H1 (cell line): ENCODE measurements around the gene EXOSC1. TPM values are rescaled to one million over a fixed set of nuclear protein-coding genes. Genes with fewer than 3 reads are reported as not detected.

ENCODE experiments used
- CTCF ChIA-PET: fragments of 300-600 bp; sonication (Branson Sonifier 250); formaldehyde crosslinking; loops from one replicate; lab custom pipeline; 2021; ENCODE audit not compliant: partially characterized antibody; lab: Charles Lee
- POLR2A ChIA-PET: fragments of 300-600 bp; sonication (Branson Sonifier 250); formaldehyde crosslinking; loops from one replicate; lab custom pipeline; 2021; ENCODE audit warnings: inconsistent platforms; ENCODE audit not compliant: partially characterized antibody; lab: Charles Lee
- DNase-seq, 2 experiments: peaks; one replicate each; pipeline versions ENCODE4 v3.0.0 to v3.0.0-alpha.2; 2010 to 2022; ENCODE audit warnings: low spot score in 2 of 2, low read depth in 1 of 2, mixed read lengths in 1 of 2
- FAIRE-seq: peaks from 2 replicates; lab custom pipeline; 2011; peaks lifted over from hg19 to GRCh38; lab: Jason Lieb, UNC
- H2AFZ ChIP-seq: 2 replicates; pipeline ENCODE4 v1.8.1; 2012; ENCODE audit warnings: low read length, inconsistent platforms
- H2AK5ac ChIP-seq: 2 replicates; pipeline ENCODE4 v1.6.1; 2013; ENCODE audit warnings: low read depth, low read length
- H2BK120ac ChIP-seq: replicated peaks from 2 replicates; pipeline ENCODE3; 2013; ENCODE audit warnings: low read depth, low read length, inconsistent platforms
- H2BK12ac ChIP-seq: 2 replicates; pipeline ENCODE4 v1.6.1; 2013; ENCODE audit warnings: low read depth, low read length
- H2BK15ac ChIP-seq: 2 replicates; pipeline ENCODE4 v1.6.1; 2013; ENCODE audit warnings: low read length
- H2BK20ac ChIP-seq: 2 replicates; pipeline ENCODE4 v1.6.1; 2013; ENCODE audit warnings: low read length
- H2BK5ac ChIP-seq: 2 replicates; pipeline ENCODE4 v1.6.1; 2013; ENCODE audit warnings: low read depth, low read length
- H3K14ac ChIP-seq: 2 replicates; pipeline ENCODE4 v1.6.1; 2013; ENCODE audit warnings: inconsistent platforms; ENCODE audit not compliant: insufficient read length
- H3K18ac ChIP-seq: 2 replicates; pipeline ENCODE4 v1.6.1; 2013; ENCODE audit warnings: low read length; ENCODE audit errors: extremely low read depth
- H3K23ac ChIP-seq: 2 replicates; pipeline ENCODE4 v1.6.1; 2013; ENCODE audit warnings: inconsistent platforms; ENCODE audit not compliant: insufficient read length
- H3K23me2 ChIP-seq: 2 replicates; pipeline ENCODE4 v1.6.1; 2013; ENCODE audit warnings: low read depth, low read length
- H3K27ac ChIP-seq: 2 replicates; pipeline ENCODE4 v1.6.1; 2011; ENCODE audit warnings: low read depth, low read length, inconsistent platforms
- H3K27me3 ChIP-seq, 4 experiments: replicated peaks in 1 of 4; 1 replicate in 1 of 4; 2 replicates in 3 of 4; pipeline versions ENCODE4 v1.6.1 to v1.8.1; 2011 to 2013; ENCODE audit warnings: low read length in 3 of 4, mild to moderate bottlenecking in 3 of 4, inconsistent platforms in 2 of 4, mixed read lengths in 2 of 4, moderate library complexity in 1 of 4; ENCODE audit not compliant: control insufficient read depth in 3 of 4, insufficient read depth in 3 of 4; ENCODE audit errors: extremely low read depth in 1 of 4
- H3K36me3 ChIP-seq, 4 experiments: 2 replicates each; pipeline versions ENCODE4 v1.6.1 to v1.8.1; 2011 to 2013; ENCODE audit warnings: mild to moderate bottlenecking in 4 of 4, low read length in 3 of 4, moderate library complexity in 2 of 4, control low read depth in 1 of 4, inconsistent platforms in 1 of 4; ENCODE audit not compliant: insufficient read depth in 4 of 4, control insufficient read depth in 2 of 4
- H3K4ac ChIP-seq: replicated peaks from 2 replicates; pipeline ENCODE3; 2013; ENCODE audit warnings: low read length, low read depth, mixed read lengths, inconsistent platforms; ENCODE audit not compliant: insufficient read length
- H3K4me1 ChIP-seq, 4 experiments: replicated peaks in 1 of 4; 1 replicate in 1 of 4; 2 replicates in 3 of 4; pipeline versions ENCODE4 v1.6.1 to v1.8.1; 2011 to 2013; ENCODE audit warnings: low read length in 3 of 4, inconsistent platforms in 2 of 4, mixed read lengths in 1 of 4; ENCODE audit not compliant: insufficient read depth in 4 of 4, control insufficient read depth in 3 of 4
- H3K4me2 ChIP-seq, 2 experiments: 2 replicates each; pipeline versions ENCODE4 v1.6.1 to v1.8.1; 2011 to 2013; ENCODE audit warnings: low read depth in 2 of 2, low read length in 2 of 2, control low read depth in 1 of 2, inconsistent platforms in 1 of 2, mild to moderate bottlenecking in 1 of 2; ENCODE audit not compliant: insufficient read depth in 1 of 2
- H3K4me3 ChIP-seq, 4 experiments: fragments of 200-600, 300-600 bp in 1 of 4; sonication (generic), shearing (Covaris generic), sonication (Bioruptor Twin) in 1 of 4; 2 replicates each; pipeline versions ENCODE4 v1.5.1 to v1.8.1; 2011 to 2016; ENCODE audit warnings: low read length in 4 of 4, low read depth in 3 of 4, control low read depth in 2 of 4, inconsistent platforms in 2 of 4, mild to moderate bottlenecking in 2 of 4, mixed read lengths in 1 of 4, moderate library complexity in 1 of 4; ENCODE audit not compliant: insufficient read depth in 2 of 4; ENCODE audit errors: extremely low read depth in 1 of 4
- H3K56ac ChIP-seq: replicated peaks from 2 replicates; pipeline ENCODE3; 2013; ENCODE audit warnings: low read depth, mild to moderate bottlenecking, mixed read lengths, low read length, inconsistent platforms; ENCODE audit not compliant: insufficient read length
- H3K79me1 ChIP-seq: 2 replicates; pipeline ENCODE4 v1.6.1; 2013; ENCODE audit warnings: low read depth, low read length, control low read depth
- H3K79me2 ChIP-seq, 2 experiments: 2 replicates each; pipeline versions ENCODE4 v1.6.1 to v1.8.1; 2012 to 2013; ENCODE audit warnings: low read length in 2 of 2, mild to moderate bottlenecking in 2 of 2, inconsistent platforms in 1 of 2; ENCODE audit not compliant: insufficient read depth in 2 of 2, control insufficient read depth in 1 of 2
- H3K9ac ChIP-seq, 4 experiments: replicated peaks in 1 of 4; 1 replicate in 1 of 4; 2 replicates in 3 of 4; pipeline versions ENCODE4 v1.6.1 to v1.8.1; 2011 to 2013; ENCODE audit warnings: low read depth in 3 of 4, low read length in 3 of 4, control low read depth in 2 of 4, mild to moderate bottlenecking in 2 of 4, moderate library complexity in 2 of 4, inconsistent platforms in 1 of 4; ENCODE audit errors: extremely low read depth in 1 of 4
- H3K9me3 ChIP-seq, 2 experiments: 2 replicates each; pipeline versions ENCODE4 v1.6.1 to v1.8.1; 2012 to 2013; ENCODE audit warnings: mild to moderate bottlenecking in 2 of 2, moderate library complexity in 2 of 2, control low read depth in 1 of 2, inconsistent platforms in 1 of 2, low read depth in 1 of 2, low read length in 1 of 2, mixed read lengths in 1 of 2; ENCODE audit not compliant: insufficient read depth in 2 of 2
- H4K20me1 ChIP-seq, 2 experiments: replicated peaks in 1 of 2; 2 replicates each; pipeline versions ENCODE3 to v1.8.1; 2011 to 2013; ENCODE audit warnings: inconsistent platforms in 2 of 2, low read length in 2 of 2, mild to moderate bottlenecking in 1 of 2; ENCODE audit not compliant: insufficient read depth in 2 of 2, control insufficient read depth in 1 of 2
- H4K5ac ChIP-seq: 2 replicates; pipeline ENCODE4 v1.6.1; 2013; ENCODE audit warnings: low read length, low read depth, mixed read lengths, inconsistent platforms; ENCODE audit not compliant: insufficient read length
- H4K8ac ChIP-seq: 2 replicates; pipeline ENCODE4 v1.8.0; 2013; ENCODE audit warnings: mild to moderate bottlenecking, moderate library complexity, low read length, inconsistent platforms; ENCODE audit not compliant: insufficient read depth; ENCODE audit errors: extremely low read depth
- H4K91ac ChIP-seq: replicated peaks from 2 replicates; pipeline ENCODE3; 2013; ENCODE audit warnings: low read length, mixed read lengths, inconsistent platforms; ENCODE audit not compliant: insufficient read length
- CBX5 ChIP-seq: fragments of 300-800, 300-1000 bp; sonication (generic); IDR thresholded peaks from 2 replicates; pipeline ENCODE4 v1.7.1; 2016; ENCODE audit warnings: antibody characterized with exemption, low read length, low read depth
- CHD2 ChIP-seq: IDR thresholded peaks from 2 replicates; pipeline ENCODE4 v1.6.1; 2012; ENCODE audit warnings: low read length, improper control_type of control experiment
- TBP ChIP-seq: IDR thresholded peaks from 2 replicates; pipeline ENCODE4 v1.6.1; 2011; ENCODE audit warnings: low read depth, low read length, improper control_type of control experiment
- YY1 ChIP-seq: IDR thresholded peaks from 2 replicates; pipeline ENCODE4 v1.6.1; 2011; ENCODE audit warnings: low read depth, mild to moderate bottlenecking, low read length
- ZNF274 ChIP-seq: IDR thresholded peaks from 2 replicates; pipeline ENCODE4 v1.7.0; 2012; ENCODE audit warnings: low read length, borderline replicate concordance; ENCODE audit errors: extremely low read depth
- WGBS, 2 experiments: shearing (Covaris generic) in 1 of 2; methylation state at CpG; one replicate each; pipeline versions ENCODE4 v1.1.6 to v1.1.7; 2013 to 2015; ENCODE audit warnings: low lambda C conversion rate in 2 of 2, mixed read lengths in 2 of 2, inconsistent platforms in 1 of 2, low coverage in 1 of 2, missing lambda C conversion rate in 1 of 2; ENCODE audit not compliant: insufficient replicate concordance in 2 of 2, insufficient coverage in 1 of 2, insufficient read length in 1 of 2; ENCODE audit errors: extremely low coverage in 1 of 2, missing lambda C conversion rate in 1 of 2; 5-methylcytosine and 5-hydroxymethylcytosine counted together
- polyA plus RNA-seq, 7 experiments: library from polyadenylated mRNA; depleted of rRNA in 3 of 7; stranded (reverse) in 5 of 7; unstranded in 2 of 7; fragments of >200 nt in 5 of 7; fragments of 200-250 nt in 2 of 7; gene quantifications; 1 replicate in 5 of 7; 2 replicates in 1 of 7; 4 replicates in 1 of 7; pipeline versions ENCODE4 v1.2.1 to v1.2.3, GENCODE V29; 2011 to 2013; ENCODE audit warnings: missing spikeins in 2 of 7, mixed read lengths in 2 of 7
- total RNA-seq: library from RNA; stranded (reverse); fragmentation: NEBNext Ultra II Directional; extraction: Animal tissue kit (Norgen Biotek cat#: 25700); gene quantifications from 2 replicates; pipeline ENCODE4 v1.2.1, GENCODE V29; 2021

The EXOSC1 gene
- total and polyA plus RNA-seq, 2 of the 8 experiments (the other 6 are each of a cell fraction or from before 2014, with no cell fraction given), result 52.1 to 68.1 TPM

GRCh38 chr10:97442277-97442676, 3.5 kb downstream of the EXOSC1 start:
- H4K5ac ChIP-seq, result no peak overlapping the region
- H4K20me1 ChIP-seq, result peaks cover 0 to 2% of the 10 kb centered on the region in 2 experiments
- ChIA-PET POLR2A (interaction anchor here (1.0 to 13.8 kb wide), 8 partner anchors 9 to 92 kb away, joined by 3 to 185 read pairs (median 4); no protein-coding TSS in a partner anchor), CTCF (interaction anchor here (0.7 to 1.5 kb wide), 6 partner anchors 11 to 36 kb away, joined by 3 to 6 read pairs (median 4); no protein-coding TSS in a partner anchor)
- no peak overlapping the region for H2AFZ ChIP-seq
- H3K56ac ChIP-seq, result no peak overlapping the region
- H3K14ac ChIP-seq, result no peak overlapping the region
- no peak overlapping the region for H4K91ac ChIP-seq
- FAIRE-seq, result no peak
- DNase-seq, result no peak
- no peak overlapping the region for H3K9ac ChIP-seq
- peaks cover 0 to 8% (median under 1%) of the 10 kb centered on the region in 4 experiments; a peak in 5 of 7 replicates for H3K4me1 ChIP-seq
- no peak overlapping the region for H3K18ac ChIP-seq
- no peaks in the 10 kb centered on the region for H3K27me3 ChIP-seq
- no peak overlapping the region for H3K4ac ChIP-seq
- no peak overlapping the region for H3K23ac ChIP-seq
- H2BK15ac ChIP-seq, result no peak overlapping the region
- H3K4me3 ChIP-seq, result no peak overlapping the region
- H3K9me3 ChIP-seq, result no peaks in the 10 kb centered on the region
- H3K27ac ChIP-seq, result no peak overlapping the region
- H4K8ac ChIP-seq, result no peak overlapping the region
- no peak overlapping the region for H2BK20ac ChIP-seq
- no peak overlapping the region for H2BK120ac ChIP-seq
- H2AK5ac ChIP-seq, result no peak overlapping the region
- peaks cover 4 to 39% (median 24%) of the 10 kb centered on the region in 4 experiments; a peak in 6 of 8 replicates for H3K36me3 ChIP-seq
- peaks cover 9% of the 10 kb centered on the region for H3K79me1 ChIP-seq
- WGBS, 2 experiments, result 93% methylated on average over 1 of the region's 1 CpG; no CpG with 5 or more reads in 1 of the 2 experiments
- peaks cover 13 to 26% of the 10 kb centered on the region in 2 experiments for H3K79me2 ChIP-seq
- no peak overlapping the region for H3K4me2 ChIP-seq
- no peak overlapping the region for H2BK5ac ChIP-seq
- H3K23me2 ChIP-seq, result peaks cover 7% of the 10 kb centered on the region
- no peak overlapping the region for H2BK12ac ChIP-seq
- TF ChIP-seq YY1 (no peak), ZNF274 (no peak), CBX5 (no peak), TBP (no peak), CHD2 (no peak)
